Sciatic nerve (tissue), 2 donors: ENCODE measurements around the gene EP400. TPM values are rescaled to one million over a fixed set of nuclear protein-coding genes. Genes with fewer than 3 reads are reported as not detected.
"Not testable (repeated sequence)": the region's sequence is repeated elsewhere in the genome, so short reads cannot be mapped to it uniquely, and the experiment has no call there.

Experiments
- ATAC-seq: fragments of 200-7000 bp; cut with Tn5 transposase; one replicate; pipeline ENCODE4 v1.9.1; 2020; ENCODE audit warnings: mild to moderate bottlenecking, moderate library complexity
- DNase-seq: peaks from one replicate; pipeline ENCODE4 v3.0.0-alpha.2; 2020; ENCODE audit warnings: low spot score
- intact Hi-C: fragments of 100-400 bp; cut with DNase I; formaldehyde crosslinking; loops from one replicate; pipeline ENCODE4 v1.14.2; 2022
- total RNA-seq: library from RNA; stranded (reverse); fragmentation: NEBNext Ultra II Directional; extraction: Animal tissue kit (Norgen Biotek cat#: 25700); gene quantifications from one replicate; pipeline ENCODE4 v1.2.1, GENCODE V29; 2021
- donor health status: DM: no; HTN: no; CAD: no.
- donor health status: DM: no; HTN: no; CAD: no.

The EP400 gene
- total RNA-seq, 1 donor from 2014 or later: 56.9 TPM

GRCh38 chr12:132026796-132027500, 77.2 kb downstream of the EP400 start:
- ATAC-seq (no peak), DNase-seq (peak; percentile 43)
- intact Hi-C loops: loop anchor here (10.0 kb wide), 1 partner anchor 172 kb away; no protein-coding TSS in a partner anchor

DNA sequence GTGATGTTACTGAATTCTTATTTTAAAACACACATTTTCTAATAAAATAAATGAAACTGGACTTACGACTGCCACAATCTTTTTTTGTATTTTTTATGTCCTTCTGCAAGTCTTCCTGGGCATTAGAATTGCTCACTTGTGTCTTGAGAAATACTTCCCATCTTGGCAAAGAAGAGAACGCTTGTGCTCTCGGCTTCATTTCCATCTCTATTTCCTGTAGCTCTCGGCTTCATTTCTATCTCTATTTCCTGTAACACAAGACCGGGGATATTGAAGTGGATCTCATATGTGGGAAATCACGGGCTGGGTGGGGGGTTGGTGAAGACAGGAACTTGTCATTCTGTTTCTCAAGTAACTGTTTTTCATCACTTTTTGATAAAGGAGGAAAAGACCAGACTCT, 77.9 kb downstream of the EP400 start:
- intact Hi-C loops: loop anchor here (10.0 kb wide), 1 partner anchor 173 kb away; no protein-coding TSS in a partner anchor
- DNase-seq (no peak), ATAC-seq (no peak)

GRCh38 chr12:132028111-132028510, 78.4 kb downstream of the EP400 start:
- no peak for DNase-seq
- ATAC-seq: no peak
- intact Hi-C loops: loop anchor here (10.0 kb wide), 1 partner anchor 173 kb away; no protein-coding TSS in a partner anchor

GRCh38 chr12:132029503-132030300, 80.0 kb downstream of the EP400 start:
- intact Hi-C loops: loop anchor here (10.0 kb wide), 2 partner anchors 175 to 1465 kb away; no protein-coding TSS in a partner anchor
- DNase-seq: no peak
- no peak for ATAC-seq

GRCh38 chr12:132030367-132031038, 80.8 kb downstream of the EP400 start:
- intact Hi-C loops: loop anchor here (10.0 kb wide), 1 partner anchor 1466 kb away; no protein-coding TSS in a partner anchor
- DNase-seq (no peak), ATAC-seq (peak; percentile 53)

DNA sequence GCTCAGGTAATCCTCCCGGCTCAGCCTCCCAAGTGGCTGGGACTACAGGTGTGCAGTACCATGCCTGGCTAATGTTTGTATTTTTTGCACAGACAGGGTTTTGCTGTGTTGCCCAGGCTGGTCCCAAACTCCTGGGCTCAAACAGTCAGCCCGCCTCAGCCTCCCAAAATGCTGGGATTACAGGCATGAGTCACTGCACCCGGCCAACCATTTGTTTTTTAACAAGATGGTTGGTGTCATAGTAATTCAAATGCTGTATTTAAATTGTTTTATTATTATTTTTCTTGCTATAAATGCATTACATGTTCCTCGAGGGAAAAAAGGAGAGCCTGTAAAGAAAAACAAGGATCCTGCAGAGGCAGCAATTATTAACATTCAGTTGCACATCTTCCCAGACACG, 83.9 kb downstream of the EP400 start:
- ATAC-seq (no peak), DNase-seq (no peak)
- intact Hi-C loops: loop anchor here (10.0 kb wide), 1 partner anchor 1469 kb away; no protein-coding TSS in a partner anchor

DNA sequence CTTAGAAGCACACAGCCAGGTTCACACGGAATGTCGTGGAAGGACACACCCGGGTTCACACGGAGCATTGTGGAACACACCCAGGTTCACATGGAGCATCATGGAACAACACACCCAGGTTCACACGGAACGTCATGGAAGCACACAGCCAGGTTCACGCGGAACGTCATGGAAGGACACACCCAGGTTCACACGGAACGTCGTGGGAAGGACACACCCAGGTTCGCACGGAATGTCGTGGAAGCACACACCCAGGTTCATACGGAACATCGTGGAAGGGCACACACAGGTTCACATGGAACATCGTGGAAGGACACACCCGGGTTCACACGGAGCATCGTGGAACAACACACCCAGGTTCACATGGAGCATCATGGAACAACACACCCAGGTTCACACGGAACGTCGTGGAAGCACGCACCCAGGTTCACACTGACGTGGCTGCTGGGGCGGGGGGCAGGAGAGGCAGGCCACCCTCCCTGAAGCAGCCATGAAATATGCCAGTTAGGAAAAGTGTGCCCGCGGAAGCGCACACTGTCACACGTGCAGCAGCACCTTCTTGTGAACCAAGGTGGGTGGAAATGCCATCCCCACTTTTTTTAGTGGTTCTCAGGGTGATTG, 86.4 kb downstream of the EP400 start:
- intact Hi-C loops: loop anchor here (10.0 kb wide), 1 partner anchor 1471 kb away; no protein-coding TSS in a partner anchor
- ATAC-seq: no peak

GRCh38 chr12:132040906-132041606, 91.3 kb downstream of the EP400 start:
- intact Hi-C loops: no loop called here
- ATAC-seq (no peak), DNase-seq (no peak)

More for the DNA sequence above, 86.4 kb downstream of the EP400 start:
- no peak for DNase-seq

- DNase-seq (no peak), ATAC-seq (no peak)
- intact Hi-C loops: no loop called here
Observed at GRCh38 chr12:132043216-132043615, 93.5 kb downstream of the EP400 start.

GRCh38 chr12:132043770-132044467, 94.2 kb downstream of the EP400 start:
- intact Hi-C loops: no loop called here
- ATAC-seq (no peak), DNase-seq (no peak)

DNA sequence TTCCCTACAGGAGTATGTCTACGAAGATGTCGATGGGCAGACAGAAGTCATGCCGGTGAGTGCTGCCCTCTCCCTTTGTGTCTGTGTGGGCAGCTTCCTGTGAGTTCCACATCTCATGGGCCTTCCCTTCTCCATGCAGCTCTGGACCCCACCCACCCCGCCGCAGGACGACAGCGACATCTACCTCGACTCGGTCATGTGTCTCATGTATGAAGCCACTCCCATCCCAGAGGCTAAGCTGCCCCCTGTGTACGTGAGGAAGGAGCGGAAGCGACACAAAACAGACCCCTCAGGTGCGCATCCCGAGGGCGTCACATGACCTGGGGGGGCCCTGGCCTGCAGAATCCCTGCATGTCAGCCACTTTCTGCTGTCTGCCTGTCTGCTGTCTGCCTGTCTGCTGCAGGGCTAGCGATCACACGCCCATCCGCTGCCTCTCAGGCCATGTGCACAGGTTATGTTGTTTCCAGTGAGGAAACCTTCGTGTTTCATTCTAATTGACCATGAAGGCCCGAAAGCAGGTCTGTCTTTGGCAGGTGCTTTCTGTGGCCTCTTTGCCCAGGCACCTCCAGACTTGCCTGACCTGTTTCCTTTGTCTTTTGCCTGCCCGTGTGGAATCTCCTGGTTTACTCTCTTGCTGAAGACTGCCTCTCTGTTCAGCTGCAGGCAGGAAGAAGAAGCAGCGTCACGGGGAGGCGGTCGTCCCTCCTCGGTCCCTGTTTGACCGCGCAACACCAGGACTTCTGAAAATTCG, 95.1 kb downstream of the EP400 start:
- intact Hi-C loops: no loop called here
- ATAC-seq (no peak), DNase-seq (no peak)

GRCh38 chr12:132045751-132046150, 96.0 kb downstream of the EP400 start:
- intact Hi-C loops: no loop called here
- ATAC-seq (no peak), DNase-seq (no peak)

GRCh38 chr12:132046561-132046960, 96.8 kb downstream of the EP400 start:
- DNase-seq: no peak
- no peak for ATAC-seq
- intact Hi-C loops: no loop called here

GRCh38 chr12:132047630-132048029, 97.9 kb downstream of the EP400 start:
- intact Hi-C loops, ATAC-seq, DNase-seq: not testable (repeated sequence)

GRCh38 chr12:132049442-132049841, 99.7 kb downstream of the EP400 start:
- no peak for ATAC-seq
- intact Hi-C loops: no loop called here
- no peak for DNase-seq

GRCh38 chr12:132049876-132050275, 100.1 kb downstream of the EP400 start:
- intact Hi-C loops: no loop called here
- DNase-seq (no peak), ATAC-seq (no peak)

DNA sequence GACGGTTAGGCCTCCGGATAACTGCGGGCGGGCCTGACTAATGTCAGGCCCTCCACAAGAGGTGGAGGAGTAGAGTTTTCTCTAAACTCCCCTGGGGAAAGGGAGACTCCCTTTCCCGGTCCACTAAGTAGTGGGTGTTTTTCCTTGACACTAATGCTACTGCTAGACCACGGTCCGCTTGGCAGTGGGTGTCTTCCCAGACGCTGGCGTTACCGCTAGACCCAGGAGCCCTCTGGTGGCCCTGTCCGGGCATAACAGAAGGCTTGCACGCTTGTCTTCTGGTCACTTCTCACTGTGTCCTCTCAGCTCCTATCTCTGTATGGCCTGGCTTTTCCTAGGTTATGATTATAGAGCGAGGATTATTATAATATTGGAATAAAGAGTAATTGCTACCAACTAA, 102.0 kb downstream of the EP400 start:
- intact Hi-C loops, ATAC-seq, DNase-seq: not testable (repeated sequence)
